HG03342 (cell line): ENCODE data around the gene PPP2R3A.
"Not testable (repeated sequence)": the region's sequence is repeated elsewhere in the genome, so short reads cannot be mapped to it uniquely, and the experiment has no call there.

ENCODE experiments used
- ATAC-seq: cut with Tn5 transposase; IDR thresholded peaks from one replicate; pipeline ENCODE4 v1.9.1; 2021; ENCODE audit warnings: mild to moderate bottlenecking, moderate library complexity; ENCODE audit not compliant: unreplicated experiment

PPP2R3A gene

GRCh38 chr3:136083641-136084382 lies 118.3 kb downstream of the PPP2R3A start:
- ATAC-seq = not testable (repeated sequence)

GRCh38 chr3:136085067-136085466 lies 119.5 kb downstream of the PPP2R3A start:
- ATAC-seq = not testable (repeated sequence)

GRCh38 chr3:136093771-136094170 lies 128.2 kb downstream of the PPP2R3A start:
- no peak for ATAC-seq

GRCh38 chr3:136105044-136105443 lies 139.5 kb downstream of the PPP2R3A start:
- no peak for ATAC-seq

- ATAC-seq = no peak
Measured at GRCh38 chr3:136106101-136106500, 140.6 kb downstream of the PPP2R3A start.

GRCh38 chr3:136109499-136109898 lies 144.0 kb downstream of the PPP2R3A start:
- peak; percentile 96 for ATAC-seq

GRCh38 chr3:136110481-136110880 lies 145.0 kb downstream of the PPP2R3A start:
- ATAC-seq = no peak

GRCh38 chr3:136114421-136114820 lies 148.9 kb downstream of the PPP2R3A start:
- no peak for ATAC-seq

- ATAC-seq = not testable (repeated sequence)
Measured at GRCh38 chr3:136119332-136119731, 153.8 kb downstream of the PPP2R3A start.

- not testable (repeated sequence) for ATAC-seq
Measured at GRCh38 chr3:136119783-136120182, 154.3 kb downstream of the PPP2R3A start.

- ATAC-seq = peak; percentile 71
Measured at GRCh38 chr3:136120373-136121348, 155.1 kb downstream of the PPP2R3A start.

- ATAC-seq = no peak
Measured at GRCh38 chr3:136122006-136122405, 156.5 kb downstream of the PPP2R3A start.

GRCh38 chr3:136131647-136132046 lies 166.1 kb downstream of the PPP2R3A start:
- ATAC-seq = not testable (repeated sequence)

GRCh38 chr3:136134091-136134490 lies 168.6 kb downstream of the PPP2R3A start:
- ATAC-seq = no peak

- no peak for ATAC-seq
Measured at GRCh38 chr3:136135039-136135802, 169.7 kb downstream of the PPP2R3A start.

- no peak for ATAC-seq
Measured at GRCh38 chr3:136136454-136136853, 170.9 kb downstream of the PPP2R3A start.

- ATAC-seq = no peak
Measured at GRCh38 chr3:136141291-136141785, 175.8 kb downstream of the PPP2R3A start.

GRCh38 chr3:136141891-136142290 lies 176.4 kb downstream of the PPP2R3A start:
- no peak for ATAC-seq

- no peak for ATAC-seq
Measured at GRCh38 chr3:136142592-136142991, 177.1 kb downstream of the PPP2R3A start.

- not testable (repeated sequence) for ATAC-seq
Measured at GRCh38 chr3:136144397-136144796, 178.9 kb downstream of the PPP2R3A start.
